NCI-H82 treated with DMSO at 0.1 percent for 48 hours (cell line): ENCODE measurements around the gene CCS.
A peak's percentile ranks its signal among the peaks of the same experiment; 100 is the strongest.
"Not testable (repeated sequence)": the region's sequence is repeated elsewhere in the genome, so short reads cannot be mapped to it uniquely, and the experiment has no call there.

ENCODE experiments used
- DNase-seq: peaks from one replicate; lab custom pipeline; 2025; ENCODE audit not compliant: unreplicated experiment; lab: John Stamatoyannopoulos, UW

The CCS gene

DNA sequence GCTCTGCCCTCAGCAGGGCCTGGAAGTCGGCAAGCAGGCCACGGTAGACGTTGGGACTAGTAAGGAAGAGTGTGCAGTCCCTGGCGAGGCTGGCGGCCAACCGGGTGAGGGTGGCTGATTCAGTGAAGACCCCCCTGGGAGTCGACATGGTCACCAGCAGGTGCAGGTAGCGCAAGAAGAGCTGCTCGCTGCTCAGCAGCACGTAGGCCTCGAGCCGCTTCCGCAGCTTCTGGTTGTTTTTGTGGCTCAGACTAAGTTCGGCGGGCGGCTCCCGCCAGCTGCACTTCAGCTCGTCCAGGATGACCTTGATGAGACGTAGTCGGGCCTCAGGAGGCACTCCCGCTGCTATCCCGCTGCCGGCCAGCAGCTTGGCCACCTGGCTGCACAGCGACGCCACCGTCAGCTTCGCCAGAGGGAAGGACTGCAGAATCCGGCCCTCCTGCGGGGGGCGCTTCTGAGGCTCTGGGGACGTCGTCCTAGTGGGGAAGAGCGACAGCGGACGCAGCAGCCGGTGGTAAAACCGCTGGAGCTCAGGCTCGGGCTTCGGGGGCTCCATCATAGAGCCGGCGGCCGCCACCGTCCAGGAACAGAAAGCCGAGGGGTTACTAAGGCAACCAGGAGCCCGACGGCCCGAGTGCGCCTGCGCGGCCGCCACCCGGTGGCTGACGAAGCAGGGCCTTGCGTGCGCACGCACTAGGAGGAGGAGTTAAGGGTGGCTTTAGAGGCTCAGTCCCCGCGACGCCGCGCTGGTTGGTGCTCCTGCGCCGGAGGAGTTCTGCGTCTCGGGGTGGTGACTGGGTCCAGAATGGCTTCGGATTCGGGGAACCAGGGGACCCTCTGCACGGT lies at the start of gene CCS, which contains the start of gene CCDC87:
CCS (plus strand) TSS at position 729 of the 846 bp plus-strand sequence; CDS start at position 806, 77 bp downstream.
CCDC87 (minus strand) TSS at position 607 of the 846 bp plus-strand sequence; CDS start at position 559, 48 bp downstream.
- DNase-seq = peak; percentile 78

GRCh38 chr11:66543263-66544107 lies 49.5 kb upstream of the CCS start:
- DNase-seq = peak; percentile 4

GRCh38 chr11:66544952-66545351 lies 48.0 kb upstream of the CCS start:
- not testable (repeated sequence) for DNase-seq

GRCh38 chr11:66545701-66546367 lies 47.2 kb upstream of the CCS start, which contains the start of gene ZDHHC24:
Gene ZDHHC24 (minus strand): TSS chr11:66546048. CDS start chr11:66546003, 45 bp downstream.
- DNase-seq = peak; percentile 84

DNA sequence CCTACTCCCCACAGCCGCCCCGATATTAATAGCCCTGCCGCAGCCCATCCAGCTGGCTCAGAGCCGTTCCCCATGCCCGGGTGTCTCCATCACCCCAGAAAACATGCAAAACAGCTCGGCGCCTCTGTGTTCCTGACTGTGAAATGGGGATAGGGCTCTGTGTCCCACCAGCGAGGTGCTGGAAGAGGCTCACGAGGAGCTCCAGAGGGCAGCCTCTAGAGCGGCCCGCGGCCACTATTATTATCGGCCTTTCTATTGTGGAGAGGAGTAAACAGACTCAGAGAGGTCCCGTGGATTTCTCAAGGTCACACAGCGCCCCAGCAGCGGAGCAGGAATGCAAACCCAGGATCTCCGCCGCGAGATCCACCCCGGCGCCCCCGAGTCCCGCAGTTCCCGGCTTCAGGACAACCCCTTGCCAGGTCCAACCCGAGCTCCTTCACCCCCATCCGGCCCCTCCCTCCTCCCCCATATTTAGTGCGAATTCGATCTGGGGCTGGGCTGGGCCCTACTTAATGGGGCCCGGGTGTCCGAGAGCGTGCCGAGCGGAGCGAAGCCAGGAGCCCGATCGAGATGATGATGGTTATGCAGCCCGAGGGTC lies 46.5 kb upstream of the CCS start, which contains the start of gene ACTN3:
ACTN3 (plus strand) TSS at position 536 of the 598 bp plus-strand sequence; CDS start at position 571, 35 bp downstream.
- no peak for DNase-seq

- no peak for DNase-seq
Observed at GRCh38 chr11:66546966-66547661, 45.9 kb upstream of the CCS start.

GRCh38 chr11:66547662-66548009 lies 45.3 kb upstream of the CCS start:
- no peak for DNase-seq

- DNase-seq = no peak
Observed at GRCh38 chr11:66548041-66548440, 44.9 kb upstream of the CCS start.

- no peak for DNase-seq
Observed at GRCh38 chr11:66548774-66549630, 44.0 kb upstream of the CCS start.

DNA sequence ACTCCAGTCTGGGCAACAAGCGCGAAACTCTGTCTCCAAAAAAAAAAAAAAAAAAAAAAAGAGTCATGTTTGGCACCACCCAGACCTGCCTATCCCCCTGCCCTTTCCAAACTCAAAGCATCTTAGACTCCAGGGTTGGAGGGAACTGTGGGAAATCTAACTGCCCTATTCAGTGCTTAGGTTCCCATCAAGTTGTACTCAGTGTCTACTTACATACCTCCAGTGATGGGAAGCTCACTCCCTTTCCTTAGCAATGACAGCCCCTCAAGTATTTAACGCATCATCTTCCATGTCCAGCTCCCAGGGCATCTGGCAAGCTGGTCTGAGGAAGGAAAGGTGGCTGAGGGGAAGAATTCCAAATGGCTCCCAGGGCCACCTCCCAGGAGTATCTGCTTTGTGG lies 43.3 kb upstream of the CCS start:
- no peak for DNase-seq

- DNase-seq = no peak
Observed at GRCh38 chr11:66550887-66551286, 42.1 kb upstream of the CCS start.

GRCh38 chr11:66554602-66555001 lies 38.4 kb upstream of the CCS start:
- no peak for DNase-seq

DNA sequence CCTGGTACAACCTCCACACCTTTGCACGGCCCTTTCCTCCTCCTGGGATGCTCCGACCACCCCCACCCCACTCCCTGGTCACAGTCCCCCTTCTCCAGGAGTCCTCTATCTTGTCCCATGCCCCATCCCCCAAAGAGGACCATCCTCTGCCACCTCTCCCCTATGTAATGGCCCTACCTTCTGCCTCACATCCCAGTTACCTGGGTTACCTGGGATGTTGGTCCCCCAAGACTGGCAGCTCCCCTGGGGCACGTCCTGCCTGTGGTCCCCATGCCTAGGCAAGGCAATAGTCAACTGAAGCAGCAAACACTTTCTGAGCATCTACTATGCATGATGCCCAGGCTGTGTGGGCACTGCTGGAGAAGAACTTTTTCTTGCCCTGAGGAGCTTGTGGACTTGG lies 37.6 kb upstream of the CCS start:
- no peak for DNase-seq

DNA sequence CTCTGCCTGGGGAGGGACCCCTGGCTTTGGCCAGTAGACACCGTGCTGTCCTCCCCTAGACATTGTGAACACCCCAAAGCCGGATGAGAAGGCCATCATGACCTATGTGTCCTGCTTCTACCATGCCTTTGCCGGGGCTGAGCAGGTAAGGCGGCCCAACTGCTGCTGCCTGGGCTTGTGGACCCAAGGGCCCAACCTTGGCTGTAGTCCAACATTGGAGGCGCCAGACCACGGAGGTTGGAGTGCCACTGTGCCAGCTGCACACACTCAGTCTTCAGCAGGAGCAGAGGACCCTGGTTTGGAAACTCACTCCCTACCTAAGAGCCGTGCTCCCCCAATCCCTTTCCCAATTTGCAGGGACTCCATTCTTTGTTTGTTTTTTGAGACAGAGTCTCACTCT lies 36.9 kb upstream of the CCS start:
- DNase-seq = no peak

- no peak for DNase-seq
Observed at GRCh38 chr11:66557733-66558326, 35.2 kb upstream of the CCS start.

GRCh38 chr11:66559142-66559865 lies 33.7 kb upstream of the CCS start:
- no peak for DNase-seq

DNA sequence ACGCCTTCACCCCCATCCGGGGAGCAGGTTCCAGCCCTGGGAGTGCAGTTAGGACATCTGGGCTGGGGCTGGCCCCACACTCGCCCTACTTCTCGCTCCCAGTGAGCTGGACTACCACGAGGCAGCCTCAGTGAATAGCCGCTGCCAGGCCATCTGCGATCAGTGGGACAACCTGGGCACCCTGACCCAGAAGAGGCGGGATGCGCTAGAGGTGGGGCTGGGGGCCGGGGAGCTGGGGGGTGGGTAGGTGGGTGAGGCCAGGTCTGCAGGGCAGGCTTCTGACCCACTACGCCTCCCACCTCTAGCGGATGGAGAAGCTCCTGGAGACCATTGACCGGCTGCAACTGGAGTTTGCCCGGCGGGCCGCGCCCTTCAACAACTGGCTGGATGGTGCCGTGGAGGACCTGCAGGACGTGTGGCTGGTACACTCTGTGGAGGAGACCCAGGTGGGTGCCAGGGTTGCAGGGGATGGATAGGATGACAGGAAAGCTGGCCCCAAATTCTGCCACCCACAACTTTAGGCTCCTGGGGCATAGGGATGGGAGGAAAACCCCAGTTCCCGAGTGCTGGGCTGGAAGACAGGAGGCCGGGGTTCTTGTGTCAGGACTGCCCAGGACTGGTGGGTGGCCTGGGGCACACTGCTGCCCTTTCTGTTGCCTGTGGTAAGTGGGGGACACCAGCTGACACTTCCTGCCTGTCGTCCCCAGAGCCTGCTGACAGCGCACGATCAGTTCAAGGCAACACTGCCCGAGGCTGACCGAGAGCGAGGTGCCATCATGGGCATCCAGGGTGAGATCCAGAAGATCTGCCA lies 32.9 kb upstream of the CCS start:
- DNase-seq = no peak
